Prostate gland (tissue), 2 donors: ENCODE data around the gene POLA1. TPM values are rescaled to one million over a fixed set of nuclear protein-coding genes. Genes with fewer than 3 reads are reported as not detected.

ENCODE experiments used
- DNase-seq: peaks from one replicate; pipeline ENCODE4 v3.0.0-alpha.2; 2019; ENCODE audit warnings: low spot score
- H3K27ac ChIP-seq, 2 donors: fragments of 200-600 bp; sonication (generic); 2 replicates each; pipeline ENCODE4 v1.5.1; 2017 to 2019
- H3K27me3 ChIP-seq: fragments of 200-600 bp; sonication (generic); replicated peaks from 2 replicates; pipeline ENCODE4 v1.5.1; 2019; ENCODE audit not compliant: insufficient read depth
- H3K36me3 ChIP-seq, 2 donors: fragments of 200-600 bp; sonication (generic); 1 replicate in 1 of 2; 2 replicates in 1 of 2; pipeline versions ENCODE4 v1.5.1 to v1.8.1; 2017 to 2019
- H3K4me1 ChIP-seq: fragments of 200-600 bp; sonication (generic); replicated peaks from 2 replicates; pipeline ENCODE4 v1.5.1; 2019
- H3K4me3 ChIP-seq, 2 donors: fragments of 200-600 bp; sonication (generic); 2 replicates each; pipeline ENCODE4 v1.5.1; 2017 to 2019
- H3K9me3 ChIP-seq: fragments of 200-600 bp; sonication (generic); 2 replicates; pipeline ENCODE4 v1.5.1; 2017
- POLR2A ChIP-seq: fragments of 450-650 bp; IDR thresholded peaks from one replicate; pipeline ENCODE4 v1.6.1; 2016; ENCODE audit warnings: antibody characterized with exemption, mild to moderate bottlenecking
- POLR2AphosphoS5 ChIP-seq: sonication (generic); formaldehyde crosslinking; IDR thresholded peaks from one replicate; pipeline ENCODE4 v1.6.1; 2017; ENCODE audit warnings: antibody characterized with exemption
- WGBS: methylation state at CpG from one replicate; pipeline ENCODE4 v1.1.5; 2018; 5-methylcytosine and 5-hydroxymethylcytosine counted together
- intact Hi-C: fragments of 100-400 bp; cut with DNase I; formaldehyde crosslinking; loops from one replicate; pipeline ENCODE4 v1.14.2; 2022
- total RNA-seq, 2 donors: library from RNA; depleted of rRNA; stranded (reverse); fragments of >200 nt; gene quantifications; one replicate each; pipeline ENCODE4 v1.1.0, GENCODE V29; 2016
- TF ChIP-seq, protein P1 (sequence below), 4 experiments: fragments of 200-600 bp in 2 of 4; fragments of 450-650 bp in 2 of 4; sonication (generic) in 2 of 4; IDR thresholded peaks; 1 replicate in 3 of 4; 2 replicates in 1 of 4; pipeline ENCODE4 v1.5.1; 2016 to 2019; ENCODE audit warnings: antibody characterized with exemption in 4 of 4, mild to moderate bottlenecking in 2 of 4, moderate library complexity in 2 of 4

Gene POLA1
- total RNA-seq, 2 donors from 2014 or later, result 11.9 to 12.2 TPM

- Histone ChIP-seq H3K36me3 (no peaks in the 10 kb centered on the region), H3K4me3 (no peak overlapping the region), H3K9me3 (no peaks in the 10 kb centered on the region), H3K27me3 (no peaks in the 10 kb centered on the region), H3K4me1 (no peaks in the 10 kb centered on the region), H3K27ac (no peak overlapping the region)
- 90% methylated on average over 4 of the region's 4 CpGs for WGBS
- intact Hi-C loops, result no loop called here
- no peak for TF ChIP-seq POLR2A
- TF ChIP-seq, protein P1, sequence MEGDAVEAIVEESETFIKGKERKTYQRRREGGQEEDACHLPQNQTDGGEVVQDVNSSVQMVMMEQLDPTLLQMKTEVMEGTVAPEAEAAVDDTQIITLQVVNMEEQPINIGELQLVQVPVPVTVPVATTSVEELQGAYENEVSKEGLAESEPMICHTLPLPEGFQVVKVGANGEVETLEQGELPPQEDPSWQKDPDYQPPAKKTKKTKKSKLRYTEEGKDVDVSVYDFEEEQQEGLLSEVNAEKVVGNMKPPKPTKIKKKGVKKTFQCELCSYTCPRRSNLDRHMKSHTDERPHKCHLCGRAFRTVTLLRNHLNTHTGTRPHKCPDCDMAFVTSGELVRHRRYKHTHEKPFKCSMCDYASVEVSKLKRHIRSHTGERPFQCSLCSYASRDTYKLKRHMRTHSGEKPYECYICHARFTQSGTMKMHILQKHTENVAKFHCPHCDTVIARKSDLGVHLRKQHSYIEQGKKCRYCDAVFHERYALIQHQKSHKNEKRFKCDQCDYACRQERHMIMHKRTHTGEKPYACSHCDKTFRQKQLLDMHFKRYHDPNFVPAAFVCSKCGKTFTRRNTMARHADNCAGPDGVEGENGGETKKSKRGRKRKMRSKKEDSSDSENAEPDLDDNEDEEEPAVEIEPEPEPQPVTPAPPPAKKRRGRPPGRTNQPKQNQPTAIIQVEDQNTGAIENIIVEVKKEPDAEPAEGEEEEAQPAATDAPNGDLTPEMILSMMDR (IDR thresholded peaks at IDR 0.05), result no peak
- TF ChIP-seq POLR2AphosphoS5, result no peak
- no peak for DNase-seq
Observed at GRCh38 chrX:24987731-24988130, 294.0 kb downstream of the POLA1 start.

DNA sequence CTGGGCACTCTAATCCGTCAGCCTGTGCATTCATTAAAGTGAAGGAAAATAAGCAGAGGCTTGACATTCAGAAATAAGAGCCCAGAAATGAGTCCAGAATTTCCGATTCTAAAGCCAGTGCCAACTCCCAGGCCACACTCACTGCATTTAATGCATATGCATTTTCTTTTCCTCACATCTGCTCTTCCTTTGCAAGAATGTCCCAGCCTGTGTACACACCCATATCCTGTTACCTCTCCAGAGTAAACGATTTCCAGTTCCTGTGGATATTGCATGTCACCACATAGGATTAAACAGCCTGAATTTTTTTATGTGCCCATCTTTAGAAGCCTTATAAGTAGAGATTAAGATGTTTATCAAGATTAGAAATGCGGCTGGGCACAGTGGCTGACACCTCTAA is 294.6 kb downstream of the POLA1 start:
- Histone ChIP-seq H3K36me3 (no peaks in the 10 kb centered on the region), H3K4me1 (no peaks in the 10 kb centered on the region), H3K27me3 (no peaks in the 10 kb centered on the region), H3K27ac (no peak overlapping the region), H3K9me3 (no peaks in the 10 kb centered on the region), H3K4me3 (no peak overlapping the region)
- TF ChIP-seq, protein P1 (IDR thresholded peaks at IDR 0.05), result no peak
- TF ChIP-seq POLR2A (no peak), POLR2AphosphoS5 (no peak)
- intact Hi-C loops, result no loop called here
- 71% methylated on average over 4 of the region's 4 CpGs for WGBS
- no peak for DNase-seq

- H3K9me3 ChIP-seq, result no peaks in the 10 kb centered on the region
- no peaks in the 10 kb centered on the region for H3K4me1 ChIP-seq
- H3K27ac ChIP-seq, result no peak overlapping the region
- no peaks in the 10 kb centered on the region for H3K36me3 ChIP-seq
- no peak for DNase-seq
- intact Hi-C loops, result no loop called here
- 81% methylated on average over 8 of the region's 8 CpGs for WGBS
- no peaks in the 10 kb centered on the region for H3K27me3 ChIP-seq
- H3K4me3 ChIP-seq, result no peak overlapping the region
- no peak for TF ChIP-seq POLR2A
- no peak for TF ChIP-seq POLR2AphosphoS5
- TF ChIP-seq, protein P1 (IDR thresholded peaks at IDR 0.05), result no peak
Observed at GRCh38 chrX:24990535-24990934, 296.8 kb downstream of the POLA1 start.

DNA sequence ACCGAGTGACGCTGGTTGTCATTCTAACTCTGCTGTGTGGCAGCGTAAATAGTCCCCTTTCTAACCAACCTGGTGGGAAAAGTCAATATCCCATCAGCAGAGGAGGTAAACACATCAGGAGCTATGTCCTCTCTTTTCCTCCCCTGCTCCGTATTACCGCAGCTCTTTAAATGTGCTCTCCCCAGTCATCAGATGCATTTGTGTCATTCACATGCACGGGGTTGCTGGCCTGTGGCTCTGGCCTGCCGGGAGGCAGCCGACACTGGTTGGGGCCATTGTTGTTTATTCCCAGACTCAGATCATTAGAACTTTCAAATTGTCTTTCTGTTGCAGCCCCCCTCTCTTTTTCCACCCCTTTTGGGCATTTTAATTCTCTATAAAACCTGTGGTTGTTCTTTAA is 300.2 kb downstream of the POLA1 start:
- 96% methylated on average over 8 of the region's 8 CpGs for WGBS
- no peak for TF ChIP-seq POLR2AphosphoS5
- TF ChIP-seq, protein P1 (IDR thresholded peaks at IDR 0.05), result no peak
- TF ChIP-seq POLR2A, result no peak
- no peaks in the 10 kb centered on the region for H3K9me3 ChIP-seq
- H3K4me1 ChIP-seq, result no peaks in the 10 kb centered on the region
- no peaks in the 10 kb centered on the region for H3K27me3 ChIP-seq
- no peak overlapping the region for H3K27ac ChIP-seq
- DNase-seq, result no peak
- H3K4me3 ChIP-seq, result no peak overlapping the region
- intact Hi-C loops, result no loop called here
- no peaks in the 10 kb centered on the region for H3K36me3 ChIP-seq

DNA sequence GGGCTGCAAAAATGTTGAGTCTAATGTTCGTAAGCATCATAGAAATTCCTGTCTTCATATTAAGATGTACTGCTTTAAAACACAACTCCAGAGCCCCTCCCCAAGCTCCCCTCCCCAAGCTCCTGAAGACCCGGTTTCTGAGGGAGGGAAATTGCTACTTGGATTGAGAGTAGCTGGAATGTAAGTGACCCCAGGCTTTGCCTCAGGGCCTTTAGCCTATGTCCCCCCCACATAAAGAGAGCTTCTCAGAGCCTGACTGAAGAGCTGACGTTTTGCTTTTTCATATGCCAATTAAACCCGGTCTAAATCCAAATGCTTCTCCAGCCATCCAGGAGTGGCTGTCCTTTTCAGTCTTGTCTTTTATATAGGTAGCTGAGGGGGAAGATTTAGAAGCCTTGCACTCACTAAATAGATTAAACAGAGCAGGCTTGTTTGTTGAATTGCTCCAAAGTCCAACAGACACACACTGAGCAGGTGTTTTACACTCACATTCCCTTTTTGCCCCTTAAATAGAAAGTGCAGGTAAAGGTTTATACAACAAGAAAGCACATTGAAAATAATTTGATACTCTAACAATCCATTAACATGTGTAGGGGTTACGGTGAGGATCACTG is 302.5 kb downstream of the POLA1 start:
- TF ChIP-seq POLR2A (no peak), POLR2AphosphoS5 (no peak)
- TF ChIP-seq, protein P1 (IDR thresholded peaks at IDR 0.05), result no peak
- Histone ChIP-seq H3K36me3 (no peaks in the 10 kb centered on the region), H3K27ac (no peak overlapping the region), H3K27me3 (no peaks in the 10 kb centered on the region), H3K4me1 (no peaks in the 10 kb centered on the region), H3K9me3 (no peaks in the 10 kb centered on the region), H3K4me3 (no peak overlapping the region)
- WGBS, result 69% methylated on average over 5 of the region's 5 CpGs
- intact Hi-C loops, result no loop called here
- no peak for DNase-seq
